ENCODE results near the gene PDLIM1.
A peak's percentile ranks its signal among the peaks of the same experiment; 100 is the strongest.

PDLIM1 gene

GRCh38 chr10:95327367-95327766 lies 36.6 kb upstream of the PDLIM1 start:
- H3K9me3 ChIP-seq (replicated peaks in 1 of 2; ENCODE audit: control insufficient read depth in 2 of 2, insufficient read depth in 1 of 2, low read depth in 1 of 2, low read length in 2 of 2), result no peaks in the 10 kb centered on the region
- H3K27ac ChIP-seq (replicated peaks; ENCODE audit: low read length), result no peak overlapping the region
- no peak overlapping the region for H2BK15ac ChIP-seq (ENCODE audit: low read length)
- no peaks in the 10 kb centered on the region for H3K36me3 ChIP-seq (replicated peaks in 1 of 2; ENCODE audit: control insufficient read depth in 2 of 2, insufficient read depth in 2 of 2, low read length in 2 of 2)
- peaks cover 0 to 4% of the 10 kb centered on the region in 2 donors for H3K4me1 ChIP-seq (ENCODE audit: control insufficient read depth in 2 of 2, insufficient read depth in 1 of 2, low read depth in 1 of 2, low read length in 2 of 2)
- H2AK5ac ChIP-seq (ENCODE audit: low read depth, low read length), result no peak overlapping the region
- H3K9ac ChIP-seq (ENCODE audit: low read depth, low read length, poor library complexity), result no peak overlapping the region
- no peak overlapping the region for H3K4me2 ChIP-seq (ENCODE audit: insufficient read depth, low read length, poor library complexity, severe bottlenecking)
- no peaks in the 10 kb centered on the region for H3K79me1 ChIP-seq (ENCODE audit: low read depth, low read length)
- no peak overlapping the region for H2BK5ac ChIP-seq (ENCODE audit: low read length)
- H2BK12ac ChIP-seq (ENCODE audit: low read length), result no peak overlapping the region
- no peak overlapping the region for H3K14ac ChIP-seq (ENCODE audit: low read length)
- no peak overlapping the region for H2AFZ ChIP-seq (ENCODE audit: low read length)
- no CpG with 5 or more reads among the region's 5 CpGs for WGBS, 2 donors (ENCODE audit: extremely low coverage in 2 of 2, insufficient read length in 2 of 2, insufficient replicate concordance in 1 of 2)
- H3K18ac ChIP-seq (ENCODE audit: low read length), result peak overlapping the region; percentile 35
- no peak overlapping the region for H3K4ac ChIP-seq (ENCODE audit: low read length)
- no peak overlapping the region for H3K23ac ChIP-seq (ENCODE audit: low read depth, low read length, poor library complexity)
- H3K27me3 ChIP-seq (ENCODE audit: control insufficient read depth in 3 of 3, insufficient read depth in 3 of 3, low read depth in 1 of 3, low read length in 3 of 3), result no peaks in the 10 kb centered on the region
- no peak overlapping the region for H3K4me3 ChIP-seq (ENCODE audit: low read length in 2 of 2)
- H4K8ac ChIP-seq (ENCODE audit: low read depth, low read length), result no peak overlapping the region
- no peak overlapping the region for H2BK120ac ChIP-seq (ENCODE audit: low read depth, low read length)
- H4K91ac ChIP-seq (ENCODE audit: low read depth, low read length, poor library complexity), result no peak overlapping the region
- DNase-seq (ENCODE audit: low spot score), result no peak

- no peak for DNase-seq (ENCODE audit: low spot score)
- Histone ChIP-seq H3K18ac (ENCODE audit: low read length) (no peak overlapping the region), H3K9me3 (replicated peaks in 1 of 2; ENCODE audit: control insufficient read depth in 2 of 2, insufficient read depth in 1 of 2, low read depth in 1 of 2, low read length in 2 of 2) (no peaks in the 10 kb centered on the region), H3K4me2 (ENCODE audit: insufficient read depth, low read length, poor library complexity, severe bottlenecking) (no peak overlapping the region), H3K14ac (ENCODE audit: low read length) (no peak overlapping the region), H2BK5ac (ENCODE audit: low read length) (no peak overlapping the region), H3K79me1 (ENCODE audit: low read depth, low read length) (no peaks in the 10 kb centered on the region), H3K36me3 (replicated peaks in 1 of 2; ENCODE audit: control insufficient read depth in 2 of 2, insufficient read depth in 2 of 2, low read length in 2 of 2) (peaks cover 0 to 2% of the 10 kb centered on the region in 2 donors), H2BK15ac (ENCODE audit: low read length) (no peak overlapping the region), H4K91ac (ENCODE audit: low read depth, low read length, poor library complexity) (no peak overlapping the region), H2BK120ac (ENCODE audit: low read depth, low read length) (no peak overlapping the region), H4K8ac (ENCODE audit: low read depth, low read length) (no peak overlapping the region), H3K27me3 (ENCODE audit: control insufficient read depth in 3 of 3, insufficient read depth in 3 of 3, low read depth in 1 of 3, low read length in 3 of 3) (no peaks in the 10 kb centered on the region), H2AK5ac (ENCODE audit: low read depth, low read length) (no peak overlapping the region), H3K9ac (ENCODE audit: low read depth, low read length, poor library complexity) (no peak overlapping the region), H3K4me1 (ENCODE audit: control insufficient read depth in 2 of 2, insufficient read depth in 1 of 2, low read depth in 1 of 2, low read length in 2 of 2) (peaks cover 0 to 4% of the 10 kb centered on the region in 2 donors), H3K4me3 (ENCODE audit: low read length in 2 of 2) (no peak overlapping the region), H3K27ac (replicated peaks; ENCODE audit: low read length) (no peak overlapping the region), H2AFZ (ENCODE audit: low read length) (no peak overlapping the region), H2BK12ac (ENCODE audit: low read length) (no peak overlapping the region), H3K23ac (ENCODE audit: low read depth, low read length, poor library complexity) (no peak overlapping the region), H3K4ac (ENCODE audit: low read length) (no peak overlapping the region)
- no CpG with 5 or more reads among the region's 2 CpGs for WGBS, 2 donors (ENCODE audit: extremely low coverage in 2 of 2, insufficient read length in 2 of 2, insufficient replicate concordance in 1 of 2)
These were observed 35.6 kb upstream of the PDLIM1 start for GRCh38 chr10:95326396-95326795.

GRCh38 chr10:95325863-95326262 lies 35.1 kb upstream of the PDLIM1 start:
- Histone ChIP-seq H3K79me1 (ENCODE audit: low read depth, low read length) (no peaks in the 10 kb centered on the region), H3K14ac (ENCODE audit: low read length) (no peak overlapping the region), H2AFZ (ENCODE audit: low read length) (no peak overlapping the region), H2BK15ac (ENCODE audit: low read length) (no peak overlapping the region), H3K36me3 (replicated peaks in 1 of 2; ENCODE audit: control insufficient read depth in 2 of 2, insufficient read depth in 2 of 2, low read length in 2 of 2) (peaks cover 0 to 2% of the 10 kb centered on the region in 2 donors), H3K23ac (ENCODE audit: low read depth, low read length, poor library complexity) (no peak overlapping the region), H2AK5ac (ENCODE audit: low read depth, low read length) (no peak overlapping the region), H3K4me2 (ENCODE audit: insufficient read depth, low read length, poor library complexity, severe bottlenecking) (no peak overlapping the region), H4K91ac (ENCODE audit: low read depth, low read length, poor library complexity) (no peak overlapping the region), H3K27me3 (ENCODE audit: control insufficient read depth in 3 of 3, insufficient read depth in 3 of 3, low read depth in 1 of 3, low read length in 3 of 3) (no peaks in the 10 kb centered on the region), H3K18ac (ENCODE audit: low read length) (no peak overlapping the region), H3K4ac (ENCODE audit: low read length) (no peak overlapping the region), H3K9me3 (replicated peaks in 1 of 2; ENCODE audit: control insufficient read depth in 2 of 2, insufficient read depth in 1 of 2, low read depth in 1 of 2, low read length in 2 of 2) (no peaks in the 10 kb centered on the region), H3K4me1 (ENCODE audit: control insufficient read depth in 2 of 2, insufficient read depth in 1 of 2, low read depth in 1 of 2, low read length in 2 of 2) (peaks cover 0 to 4% of the 10 kb centered on the region in 2 donors), H2BK120ac (ENCODE audit: low read depth, low read length) (no peak overlapping the region), H2BK12ac (ENCODE audit: low read length) (no peak overlapping the region), H3K9ac (ENCODE audit: low read depth, low read length, poor library complexity) (no peak overlapping the region), H3K4me3 (ENCODE audit: low read length in 2 of 2) (no peak overlapping the region), H2BK5ac (ENCODE audit: low read length) (no peak overlapping the region), H4K8ac (ENCODE audit: low read depth, low read length) (no peak overlapping the region), H3K27ac (replicated peaks; ENCODE audit: low read length) (no peak overlapping the region)
- WGBS, 2 donors (ENCODE audit: extremely low coverage in 2 of 2, insufficient read length in 2 of 2, insufficient replicate concordance in 1 of 2), result no CpG with 5 or more reads among the region's 2 CpGs
- DNase-seq (ENCODE audit: low spot score), result no peak

GRCh38 chr10:95324436-95325268 lies 33.8 kb upstream of the PDLIM1 start:
- H3K4me2 ChIP-seq (ENCODE audit: insufficient read depth, low read length, poor library complexity, severe bottlenecking), result no peak overlapping the region
- DNase-seq (ENCODE audit: low spot score), result no peak
- no peak overlapping the region for H4K91ac ChIP-seq (ENCODE audit: low read depth, low read length, poor library complexity)
- H2BK120ac ChIP-seq (ENCODE audit: low read depth, low read length), result no peak overlapping the region
- no peak overlapping the region for H3K27ac ChIP-seq (replicated peaks; ENCODE audit: low read length)
- no peak overlapping the region for H2AFZ ChIP-seq (ENCODE audit: low read length)
- WGBS, 2 donors (ENCODE audit: extremely low coverage in 2 of 2, insufficient read length in 2 of 2, insufficient replicate concordance in 1 of 2), result no CpG with 5 or more reads among the region's 11 CpGs
- H2BK12ac ChIP-seq (ENCODE audit: low read length), result no peak overlapping the region
- H3K9me3 ChIP-seq (replicated peaks in 1 of 2; ENCODE audit: control insufficient read depth in 2 of 2, insufficient read depth in 1 of 2, low read depth in 1 of 2, low read length in 2 of 2), result no peaks in the 10 kb centered on the region
- no peak overlapping the region for H3K18ac ChIP-seq (ENCODE audit: low read length)
- no peak overlapping the region for H3K14ac ChIP-seq (ENCODE audit: low read length)
- H2AK5ac ChIP-seq (ENCODE audit: low read depth, low read length), result no peak overlapping the region
- no peaks in the 10 kb centered on the region for H3K27me3 ChIP-seq (ENCODE audit: control insufficient read depth in 3 of 3, insufficient read depth in 3 of 3, low read depth in 1 of 3, low read length in 3 of 3)
- H3K4ac ChIP-seq (ENCODE audit: low read length), result no peak overlapping the region
- peaks cover 0 to 2% of the 10 kb centered on the region in 2 donors for H3K36me3 ChIP-seq (replicated peaks in 1 of 2; ENCODE audit: control insufficient read depth in 2 of 2, insufficient read depth in 2 of 2, low read length in 2 of 2)
- no peak overlapping the region for H4K8ac ChIP-seq (ENCODE audit: low read depth, low read length)
- no peak overlapping the region for H3K23ac ChIP-seq (ENCODE audit: low read depth, low read length, poor library complexity)
- H3K4me3 ChIP-seq (ENCODE audit: low read length in 2 of 2), result no peak overlapping the region
- peaks cover 0 to 4% of the 10 kb centered on the region in 2 donors for H3K4me1 ChIP-seq (ENCODE audit: control insufficient read depth in 2 of 2, insufficient read depth in 1 of 2, low read depth in 1 of 2, low read length in 2 of 2)
- no peak overlapping the region for H3K9ac ChIP-seq (ENCODE audit: low read depth, low read length, poor library complexity)
- no peaks in the 10 kb centered on the region for H3K79me1 ChIP-seq (ENCODE audit: low read depth, low read length)
- no peak overlapping the region for H2BK15ac ChIP-seq (ENCODE audit: low read length)
- no peak overlapping the region for H2BK5ac ChIP-seq (ENCODE audit: low read length)
